Gastroesophageal sphincter (tissue), 3 donors: ENCODE data around the gene USP31.

Source experiments
- POLR2A ChIP-seq, 2 donors: fragments of 450-650 bp; IDR thresholded peaks; one replicate each; pipeline ENCODE4 v1.6.1; 2017; ENCODE audit warnings: antibody characterized with exemption in 2 of 2, mild to moderate bottlenecking in 2 of 2, moderate library complexity in 1 of 2
- TF ChIP-seq, protein P1 (sequence below), 4 experiments: fragments of 200-600 bp in 2 of 4; fragments of 450-650 bp in 2 of 4; sonication (generic) in 1 of 4; IDR thresholded peaks; one replicate each; pipeline ENCODE4 v1.5.1; 2017 to 2019; ENCODE audit warnings: antibody characterized with exemption in 4 of 4, mild to moderate bottlenecking in 2 of 4, moderate library complexity in 2 of 4

DNA sequence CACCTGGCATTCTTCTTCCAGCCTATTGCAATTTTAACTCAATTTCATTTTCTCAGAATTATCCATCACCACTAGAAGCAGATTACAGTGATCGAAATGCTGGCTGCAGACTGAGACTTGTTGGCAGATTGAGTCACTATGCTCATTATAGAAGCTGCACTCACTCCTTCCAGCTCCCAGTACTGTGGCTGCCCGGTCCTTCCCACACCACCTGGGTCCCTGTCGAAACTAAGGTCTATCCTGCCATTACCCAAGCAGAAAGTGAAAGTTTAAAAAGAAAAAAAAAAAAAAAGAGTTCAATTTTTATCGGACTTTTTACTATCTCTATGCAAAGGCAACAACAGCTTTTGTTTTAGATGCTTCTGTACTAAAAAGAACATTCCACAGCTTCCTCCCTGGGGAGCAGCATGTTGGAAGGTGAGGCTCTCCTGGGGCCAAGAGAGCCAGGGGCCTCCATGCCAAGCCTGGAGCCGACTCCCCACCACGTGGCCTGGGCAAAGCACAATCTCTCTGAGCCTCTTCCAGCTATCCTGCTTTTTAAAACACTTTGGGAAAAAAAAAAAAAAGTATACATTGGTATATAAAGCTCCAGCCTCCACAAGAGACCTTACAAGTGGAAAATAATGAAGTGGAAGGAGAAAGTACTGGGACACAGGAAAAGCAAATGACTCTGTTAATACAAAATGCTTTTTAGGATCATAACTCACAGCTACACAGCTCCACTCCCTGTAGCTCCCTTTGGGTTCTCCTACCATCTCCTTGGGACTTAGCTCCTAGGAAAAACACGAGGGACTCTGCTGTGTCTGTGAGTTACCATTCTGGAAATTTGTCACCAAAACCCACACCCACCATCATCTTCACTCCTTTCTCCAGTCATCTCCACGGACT lies 77.8 kb downstream of the USP31 start:
- TF ChIP-seq, protein P1, sequence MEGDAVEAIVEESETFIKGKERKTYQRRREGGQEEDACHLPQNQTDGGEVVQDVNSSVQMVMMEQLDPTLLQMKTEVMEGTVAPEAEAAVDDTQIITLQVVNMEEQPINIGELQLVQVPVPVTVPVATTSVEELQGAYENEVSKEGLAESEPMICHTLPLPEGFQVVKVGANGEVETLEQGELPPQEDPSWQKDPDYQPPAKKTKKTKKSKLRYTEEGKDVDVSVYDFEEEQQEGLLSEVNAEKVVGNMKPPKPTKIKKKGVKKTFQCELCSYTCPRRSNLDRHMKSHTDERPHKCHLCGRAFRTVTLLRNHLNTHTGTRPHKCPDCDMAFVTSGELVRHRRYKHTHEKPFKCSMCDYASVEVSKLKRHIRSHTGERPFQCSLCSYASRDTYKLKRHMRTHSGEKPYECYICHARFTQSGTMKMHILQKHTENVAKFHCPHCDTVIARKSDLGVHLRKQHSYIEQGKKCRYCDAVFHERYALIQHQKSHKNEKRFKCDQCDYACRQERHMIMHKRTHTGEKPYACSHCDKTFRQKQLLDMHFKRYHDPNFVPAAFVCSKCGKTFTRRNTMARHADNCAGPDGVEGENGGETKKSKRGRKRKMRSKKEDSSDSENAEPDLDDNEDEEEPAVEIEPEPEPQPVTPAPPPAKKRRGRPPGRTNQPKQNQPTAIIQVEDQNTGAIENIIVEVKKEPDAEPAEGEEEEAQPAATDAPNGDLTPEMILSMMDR (IDR thresholded peaks at IDR 0.05) = no peak
- no peak for TF ChIP-seq POLR2A (IDR thresholded peaks at IDR 0.05)
